Mucosa of stomach (tissue), 1 donor: ENCODE data around the gene DENND1A.

Experiments used
- H3K27me3 ChIP-seq: one replicate; pipeline ENCODE4 v1.7.0; 2013; ENCODE audit warnings: mild to moderate bottlenecking, low read length; ENCODE audit not compliant: control insufficient read depth, insufficient read depth
- H3K36me3 ChIP-seq: one replicate; pipeline ENCODE4 v1.7.0; 2013; ENCODE audit warnings: low read length; ENCODE audit not compliant: control insufficient read depth, insufficient read depth
- H3K4me1 ChIP-seq: one replicate; pipeline ENCODE4 v1.7.0; 2013; ENCODE audit warnings: mild to moderate bottlenecking, low read length; ENCODE audit not compliant: control insufficient read depth, insufficient read depth
- H3K4me3 ChIP-seq: one replicate; pipeline ENCODE4 v1.7.0; 2013; ENCODE audit warnings: low read length
- H3K9ac ChIP-seq: one replicate; pipeline ENCODE4 v1.7.0; 2013; ENCODE audit warnings: mild to moderate bottlenecking, low read length, moderate library complexity
- H3K9me3 ChIP-seq: one replicate; pipeline ENCODE4 v1.7.0; 2013; ENCODE audit warnings: mild to moderate bottlenecking, low read length, moderate library complexity; ENCODE audit not compliant: control insufficient read depth
- donor health status: Pancreatic carcinoma.

The DENND1A gene

DNA sequence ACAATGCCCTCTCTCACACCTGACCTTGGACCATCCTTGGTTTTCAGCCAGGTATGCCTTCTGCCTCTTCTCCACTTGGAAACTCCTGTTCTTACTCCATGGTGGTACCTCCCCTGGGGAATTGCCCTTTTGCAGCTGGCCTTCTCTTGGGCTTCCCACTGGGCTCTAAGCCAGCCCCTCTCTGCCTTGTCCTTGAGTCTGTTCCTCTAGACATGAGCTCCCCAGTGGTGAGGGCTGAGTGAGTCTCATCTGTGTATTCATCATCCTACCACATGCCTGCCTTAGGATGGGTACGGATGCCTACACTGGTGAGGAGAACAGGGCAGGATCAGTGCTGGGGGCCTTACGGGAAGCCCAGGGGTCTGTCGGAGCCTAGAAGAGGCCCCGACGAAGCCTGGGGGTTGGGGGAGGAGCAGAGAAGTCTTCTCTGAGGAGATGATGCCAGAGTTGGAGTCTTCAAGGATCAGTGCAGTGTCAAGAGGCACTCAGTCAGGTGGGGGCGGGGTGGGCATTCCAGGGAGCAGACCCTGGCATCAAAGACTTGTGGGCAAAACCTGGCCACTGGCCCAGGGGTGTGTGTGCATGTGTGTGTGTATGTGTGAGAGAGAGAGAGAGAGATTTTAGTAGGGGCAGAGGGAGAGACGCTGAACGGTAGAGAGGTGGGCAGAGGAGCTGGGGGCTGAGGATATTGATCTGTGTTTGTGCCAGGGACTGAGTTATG lies 579.2 kb downstream of the DENND1A start:
- no peak overlapping the region for H3K9ac ChIP-seq
- no peak overlapping the region for H3K4me3 ChIP-seq
- peaks cover 28% of the 10 kb centered on the region for H3K27me3 ChIP-seq
- H3K9me3 ChIP-seq, result no peaks in the 10 kb centered on the region
- H3K36me3 ChIP-seq, result no peaks in the 10 kb centered on the region
- peaks cover 5% of the 10 kb centered on the region for H3K4me1 ChIP-seq

DNA sequence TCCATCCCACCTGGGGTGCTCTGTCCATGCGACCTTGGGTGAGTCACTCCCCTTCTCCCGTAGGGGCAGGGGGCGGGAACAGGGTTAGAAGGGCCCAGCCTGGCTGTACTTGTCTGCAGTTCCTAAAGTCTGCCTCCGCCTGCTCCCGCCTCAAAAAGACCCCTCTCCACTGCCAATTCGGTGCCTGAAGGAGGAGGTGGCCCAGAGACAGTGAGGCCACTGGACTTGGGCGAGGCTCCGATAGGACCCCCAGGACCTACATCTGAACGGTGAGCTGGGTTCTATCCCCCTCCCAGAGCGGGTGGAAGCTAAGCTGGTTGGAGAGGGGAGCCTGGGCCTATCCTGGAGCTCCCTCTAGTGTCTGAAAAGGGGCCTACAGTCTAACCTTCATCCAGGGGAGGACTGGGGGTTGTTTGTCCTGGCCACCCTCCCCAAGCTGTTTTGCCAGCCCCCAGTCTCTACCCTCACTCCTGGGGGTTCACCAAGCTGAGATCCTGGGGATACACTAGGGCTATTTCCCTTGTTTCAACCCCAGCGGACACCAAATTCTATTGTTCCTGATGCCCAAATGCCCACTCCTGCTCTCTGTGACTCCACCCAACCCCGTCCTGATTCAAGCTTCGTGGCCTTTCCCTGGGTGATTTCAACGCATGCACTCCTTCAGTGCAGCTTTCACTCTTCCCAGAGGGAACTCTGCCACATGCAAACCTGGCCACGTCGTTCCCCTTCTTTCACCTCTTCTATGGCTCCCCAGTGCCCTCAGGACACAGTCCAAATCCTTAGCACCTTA lies 580.0 kb downstream of the DENND1A start:
- no peak overlapping the region for H3K9ac ChIP-seq
- peaks cover 5% of the 10 kb centered on the region for H3K4me1 ChIP-seq
- H3K36me3 ChIP-seq, result no peaks in the 10 kb centered on the region
- peaks cover 23% of the 10 kb centered on the region for H3K27me3 ChIP-seq
- H3K9me3 ChIP-seq, result no peaks in the 10 kb centered on the region
- no peak overlapping the region for H3K4me3 ChIP-seq

DNA sequence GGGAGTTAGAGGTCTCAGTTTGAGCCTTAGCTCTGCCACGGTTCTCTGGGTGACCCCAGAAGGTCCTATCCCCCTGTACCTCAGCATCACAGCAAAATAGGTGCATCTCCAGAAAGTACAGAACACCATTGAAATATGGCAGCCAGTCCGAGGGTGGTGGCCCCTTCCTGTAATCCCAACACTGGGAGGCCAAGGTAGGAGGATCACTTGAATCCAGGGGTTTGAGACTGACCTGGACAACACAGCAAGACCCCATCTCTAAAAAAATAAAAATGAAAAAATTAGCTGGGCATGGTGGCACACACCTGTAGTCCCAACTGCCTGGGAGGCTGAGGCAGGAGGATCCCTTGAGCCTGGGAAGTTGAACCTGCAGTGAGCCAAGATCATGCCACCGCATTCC lies 580.9 kb downstream of the DENND1A start:
- peaks cover 14% of the 10 kb centered on the region for H3K27me3 ChIP-seq
- H3K4me1 ChIP-seq, result peaks cover 3% of the 10 kb centered on the region
- H3K4me3 ChIP-seq, result no peak overlapping the region
- no peaks in the 10 kb centered on the region for H3K36me3 ChIP-seq
- H3K9ac ChIP-seq, result no peak overlapping the region
- no peaks in the 10 kb centered on the region for H3K9me3 ChIP-seq

DNA sequence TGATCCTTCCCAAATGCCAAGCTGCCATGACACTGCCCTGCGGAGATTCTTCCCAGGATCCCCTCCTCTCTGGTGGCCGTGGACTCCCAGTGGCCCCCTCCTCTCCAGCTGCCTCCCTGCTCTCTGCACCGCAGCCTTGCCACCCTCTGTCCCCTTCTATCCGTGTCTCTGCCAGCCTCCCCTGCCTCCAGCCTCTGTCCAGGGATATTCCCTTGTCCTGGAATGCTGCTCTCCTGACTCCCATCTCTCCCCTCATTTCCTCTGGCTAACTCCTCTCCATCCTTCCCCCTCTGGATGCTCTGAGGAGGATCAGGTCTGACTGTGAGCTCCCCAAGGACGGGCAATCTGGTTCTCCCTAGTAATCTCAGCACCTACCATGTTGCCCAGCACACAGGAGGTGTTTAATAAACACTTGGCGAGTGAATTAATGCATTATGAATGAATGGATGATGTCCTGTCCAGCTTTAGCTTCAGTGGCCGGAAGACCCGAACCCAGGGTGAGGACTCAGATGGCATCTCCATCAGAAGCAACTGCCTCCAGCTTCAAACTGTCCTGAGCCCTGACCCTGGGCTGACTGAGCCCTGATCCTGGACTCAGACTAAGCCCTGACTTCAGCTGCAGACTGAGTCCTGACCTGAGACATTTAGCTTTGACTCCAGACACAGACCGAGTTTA lies 581.5 kb downstream of the DENND1A start:
- Histone ChIP-seq H3K9ac (no peak overlapping the region), H3K4me1 (no peaks in the 10 kb centered on the region), H3K36me3 (no peaks in the 10 kb centered on the region), H3K9me3 (no peaks in the 10 kb centered on the region), H3K4me3 (no peak overlapping the region), H3K27me3 (peaks cover 9% of the 10 kb centered on the region)

DNA sequence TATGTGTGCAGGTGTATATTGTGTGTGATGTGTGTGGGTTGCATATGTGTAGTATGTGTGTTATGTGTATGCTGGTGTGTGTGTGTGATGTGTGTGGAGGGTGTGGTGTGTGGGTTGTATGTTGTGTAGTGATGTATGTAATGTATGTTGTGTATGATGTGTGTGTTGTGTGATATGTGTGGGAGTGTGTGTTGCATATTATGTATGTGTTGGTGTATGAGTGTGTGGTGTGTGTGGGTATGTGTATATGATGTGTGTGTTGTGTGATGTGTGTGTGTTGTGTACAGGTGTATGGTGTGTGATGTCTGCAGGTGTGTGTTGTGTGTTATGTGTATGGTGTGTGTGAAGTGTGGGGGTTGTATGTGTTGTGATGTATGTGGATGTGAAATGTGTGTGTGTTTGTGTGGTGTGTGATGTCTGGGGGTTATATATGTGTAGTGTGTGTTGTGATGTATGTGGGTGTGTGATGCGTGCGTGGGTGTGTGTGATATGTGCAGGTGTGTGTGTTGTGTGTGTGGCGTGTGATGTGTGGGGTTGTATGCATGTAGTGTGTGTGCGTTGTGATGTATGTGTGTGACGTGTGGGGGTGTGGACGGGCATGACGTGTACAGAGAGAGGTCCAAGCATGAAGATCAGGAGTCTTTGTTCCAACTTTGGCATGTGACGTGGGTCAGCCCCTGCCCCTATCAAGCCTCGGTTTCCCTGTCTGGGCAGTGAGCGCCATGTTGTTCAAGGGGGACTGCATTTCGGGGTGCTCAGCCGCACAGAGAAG lies 582.5 kb downstream of the DENND1A start:
- H3K4me3 ChIP-seq, result no peak overlapping the region
- H3K36me3 ChIP-seq, result no peaks in the 10 kb centered on the region
- no peak overlapping the region for H3K9ac ChIP-seq
- peaks cover 5% of the 10 kb centered on the region for H3K27me3 ChIP-seq
- no peaks in the 10 kb centered on the region for H3K9me3 ChIP-seq
- H3K4me1 ChIP-seq, result no peaks in the 10 kb centered on the region

DNA sequence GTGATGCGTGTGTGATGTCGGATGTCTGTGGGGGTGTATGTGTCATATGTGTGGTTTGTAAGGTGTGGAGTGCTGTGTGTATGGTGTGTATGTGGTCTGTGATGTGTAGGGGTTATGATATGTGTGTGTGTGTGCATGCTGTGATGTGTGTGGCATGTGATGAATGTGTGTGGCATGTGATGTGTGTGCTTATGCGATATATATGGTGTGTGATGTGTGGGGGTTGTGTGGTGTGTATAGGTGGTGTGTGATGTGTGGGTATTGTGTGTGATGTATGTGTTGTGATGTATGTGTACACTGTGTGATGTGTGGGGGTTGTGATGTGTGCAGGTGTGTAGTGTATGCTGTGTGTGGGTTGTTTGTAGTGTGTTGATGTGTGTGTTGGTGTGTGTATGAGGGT lies 583.1 kb downstream of the DENND1A start:
- H3K27me3 ChIP-seq, result peaks cover 5% of the 10 kb centered on the region
- no peaks in the 10 kb centered on the region for H3K9me3 ChIP-seq
- H3K4me3 ChIP-seq, result no peak overlapping the region
- H3K36me3 ChIP-seq, result no peaks in the 10 kb centered on the region
- H3K4me1 ChIP-seq, result no peaks in the 10 kb centered on the region
- H3K9ac ChIP-seq, result no peak overlapping the region

DNA sequence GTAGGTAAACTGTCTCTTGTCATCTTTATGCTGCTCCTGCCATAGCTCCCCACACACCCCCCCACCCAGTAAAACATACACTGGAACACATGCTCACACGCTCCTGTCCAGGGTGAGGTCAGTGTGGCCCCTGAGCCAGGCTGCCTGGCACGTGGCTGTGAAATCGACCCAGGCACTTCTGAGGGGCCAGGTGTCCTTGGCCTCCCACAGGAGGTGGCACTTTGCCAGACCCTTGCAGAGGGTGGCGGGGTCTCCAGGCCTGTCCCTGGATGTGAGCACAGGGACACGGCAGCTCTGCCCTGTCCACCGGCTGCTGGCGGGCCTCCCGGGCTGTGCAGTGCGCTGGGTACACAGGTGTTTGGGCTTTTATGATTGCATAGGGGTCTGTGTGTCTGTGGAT lies 583.9 kb downstream of the DENND1A start:
- Histone ChIP-seq H3K4me1 (no peaks in the 10 kb centered on the region), H3K27me3 (peaks cover 5% of the 10 kb centered on the region), H3K9me3 (no peaks in the 10 kb centered on the region), H3K36me3 (no peaks in the 10 kb centered on the region), H3K9ac (no peak overlapping the region), H3K4me3 (no peak overlapping the region)

DNA sequence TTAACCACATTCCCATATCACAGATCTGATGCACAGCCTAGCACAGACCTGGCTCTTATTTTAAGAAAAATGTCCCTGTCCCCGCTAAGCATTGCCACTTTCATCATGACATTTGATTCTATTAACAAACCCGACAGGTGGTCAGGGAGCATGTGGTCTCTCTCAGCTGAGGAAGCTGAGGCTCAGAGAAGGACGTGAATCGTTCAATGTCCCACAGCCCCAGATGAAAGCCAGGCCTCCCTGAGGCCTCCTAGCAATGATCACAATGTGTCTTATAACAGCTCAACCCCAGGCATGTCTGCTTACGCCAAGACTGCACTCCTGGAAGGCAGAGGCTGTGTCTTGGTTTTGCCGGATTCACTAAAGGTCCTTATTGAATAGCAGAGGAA lies 584.4 kb downstream of the DENND1A start:
- Histone ChIP-seq H3K9ac (no peak overlapping the region), H3K4me1 (no peaks in the 10 kb centered on the region), H3K36me3 (no peaks in the 10 kb centered on the region), H3K27me3 (peaks cover 5% of the 10 kb centered on the region), H3K9me3 (no peaks in the 10 kb centered on the region), H3K4me3 (no peak overlapping the region)

DNA sequence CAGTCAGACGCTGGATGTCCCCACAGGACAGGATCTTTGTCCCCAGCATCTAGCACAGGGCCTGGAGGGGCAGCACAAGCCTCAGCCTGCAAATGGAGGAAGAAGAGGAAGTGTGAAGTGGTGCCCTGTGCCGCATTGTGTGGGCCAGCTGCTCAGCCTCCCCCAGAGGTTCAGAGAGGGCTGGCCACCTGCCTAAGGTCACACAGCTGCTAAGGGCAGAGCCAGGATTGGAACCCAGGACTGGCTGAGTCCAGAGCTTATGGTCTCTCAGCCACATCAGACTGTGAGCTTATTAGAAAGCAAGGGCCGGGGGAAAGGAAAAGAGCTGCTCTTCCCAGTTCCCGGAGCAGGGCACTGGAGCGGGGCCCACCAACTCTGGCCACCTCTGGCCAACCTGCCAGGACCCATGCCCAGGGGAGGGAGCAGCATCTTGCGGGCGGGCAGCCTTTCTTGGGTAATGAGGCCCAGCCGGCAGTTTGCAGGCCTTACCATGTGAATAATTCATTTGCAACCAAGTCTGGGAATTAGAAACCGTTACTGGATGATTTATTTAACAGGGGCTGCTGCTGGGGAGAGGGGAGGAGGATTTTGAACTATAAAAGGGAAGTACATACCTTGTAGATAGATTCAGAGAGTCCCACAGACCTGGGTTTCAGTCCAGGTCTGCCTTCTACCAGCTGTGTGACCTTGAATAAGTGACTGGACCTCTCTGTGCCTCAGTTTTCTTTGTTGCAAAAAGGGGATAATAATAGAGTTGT lies 585.6 kb downstream of the DENND1A start:
- H3K27me3 ChIP-seq, result peaks cover 9% of the 10 kb centered on the region
- no peak overlapping the region for H3K9ac ChIP-seq
- H3K36me3 ChIP-seq, result no peaks in the 10 kb centered on the region
- H3K4me1 ChIP-seq, result peaks cover 4% of the 10 kb centered on the region
- H3K4me3 ChIP-seq, result no peak overlapping the region
- no peaks in the 10 kb centered on the region for H3K9me3 ChIP-seq

DNA sequence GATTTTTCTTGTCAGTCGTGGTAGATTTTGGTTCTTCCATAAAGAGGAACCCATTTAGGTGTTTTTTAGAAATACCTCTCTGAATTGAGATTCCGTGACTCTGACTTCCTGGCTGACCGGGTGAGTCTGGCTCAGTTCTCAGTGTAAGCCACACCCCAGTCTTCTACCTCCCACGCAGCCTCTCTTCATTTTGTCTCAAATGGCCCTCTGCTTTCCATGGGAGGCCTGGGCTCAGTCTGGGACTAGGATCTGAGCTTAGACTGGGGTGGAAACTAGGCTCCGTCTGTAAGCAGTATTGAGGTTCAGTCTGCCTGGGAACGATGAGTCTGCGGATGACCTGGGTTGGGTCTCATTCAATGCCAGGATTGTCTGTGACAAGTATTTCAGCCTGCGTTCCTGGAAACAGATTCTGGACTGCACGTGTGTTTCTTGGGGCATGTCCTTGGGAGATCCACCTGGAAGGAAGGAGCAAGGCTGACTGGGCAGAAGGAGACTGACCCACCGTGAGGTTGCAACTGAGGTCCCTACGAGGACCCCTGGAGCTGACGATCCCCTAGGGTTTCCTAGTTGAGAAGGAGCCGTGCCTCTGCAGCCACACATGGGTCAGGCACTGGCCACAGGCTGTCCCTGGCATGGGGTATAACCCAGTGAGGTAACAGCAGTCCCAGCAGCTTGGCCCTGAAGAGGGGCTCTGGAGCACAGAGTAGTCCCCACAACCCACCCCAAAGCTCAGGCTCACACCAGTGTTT lies 586.3 kb downstream of the DENND1A start:
- H3K36me3 ChIP-seq, result no peaks in the 10 kb centered on the region
- peaks cover 5% of the 10 kb centered on the region for H3K27me3 ChIP-seq
- no peak overlapping the region for H3K4me3 ChIP-seq
- no peaks in the 10 kb centered on the region for H3K9me3 ChIP-seq
- peaks cover 4% of the 10 kb centered on the region for H3K4me1 ChIP-seq
- no peak overlapping the region for H3K9ac ChIP-seq

DNA sequence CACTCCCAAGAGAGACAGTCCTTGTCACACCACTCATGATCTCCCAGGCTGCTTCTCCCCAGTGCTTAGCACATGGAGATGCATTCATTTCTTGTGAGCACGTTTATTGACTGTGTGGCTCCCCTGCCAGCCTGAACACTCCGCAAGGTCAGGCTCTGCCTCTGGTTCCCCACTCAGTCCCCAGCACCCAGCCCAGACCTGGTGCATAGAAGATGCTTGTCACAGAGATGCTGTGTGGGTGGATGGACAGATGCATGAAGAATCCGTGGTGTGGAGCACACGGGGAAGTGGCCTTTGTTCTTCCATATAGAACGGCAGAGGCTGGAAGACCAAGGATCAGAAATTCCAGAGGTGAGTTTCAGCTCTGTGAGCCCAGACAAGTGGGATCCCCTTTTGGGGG lies 587.7 kb downstream of the DENND1A start:
- Histone ChIP-seq H3K4me3 (no peak overlapping the region), H3K9ac (no peak overlapping the region)

More for the DNA sequence above, 587.7 kb downstream of the DENND1A start:
- peaks cover 4% of the 10 kb centered on the region for H3K4me1 ChIP-seq
- H3K9me3 ChIP-seq, result no peaks in the 10 kb centered on the region
- peaks cover 5% of the 10 kb centered on the region for H3K27me3 ChIP-seq
- H3K36me3 ChIP-seq, result no peaks in the 10 kb centered on the region
